Measurements from ENCODE around the gene DCC.
"Not testable (repeated sequence)": the region's sequence is repeated elsewhere in the genome, so short reads cannot be mapped to it uniquely, and the experiment has no call there.

DCC gene

GRCh38 chr18:52353589-52353988 is 13.6 kb downstream of the DCC start:
- DNase-seq: no peak

GRCh38 chr18:52363861-52364260 is 23.9 kb downstream of the DCC start:
- no peak for DNase-seq

GRCh38 chr18:52366851-52367250 is 26.9 kb downstream of the DCC start:
- DNase-seq: not testable (repeated sequence)

GRCh38 chr18:52367953-52368742 is 28.2 kb downstream of the DCC start:
- DNase-seq: no peak

GRCh38 chr18:52370841-52371240 is 30.8 kb downstream of the DCC start:
- no peak for DNase-seq

GRCh38 chr18:52376104-52376503 is 36.1 kb downstream of the DCC start:
- no peak for DNase-seq

- DNase-seq: no peak
Measured at GRCh38 chr18:52377094-52377493, 37.1 kb downstream of the DCC start.

GRCh38 chr18:52386306-52386705 is 46.3 kb downstream of the DCC start:
- no peak for DNase-seq

GRCh38 chr18:52387175-52387574 is 47.2 kb downstream of the DCC start:
- DNase-seq: no peak

GRCh38 chr18:52391810-52392559 is 52.0 kb downstream of the DCC start:
- no peak for DNase-seq

- no peak for DNase-seq
Measured at GRCh38 chr18:52394602-52395001, 54.6 kb downstream of the DCC start.

GRCh38 chr18:52395146-52395852 is 55.3 kb downstream of the DCC start:
- no peak for DNase-seq

- no peak for DNase-seq
Measured at GRCh38 chr18:52401236-52401635, 61.2 kb downstream of the DCC start.

GRCh38 chr18:52402814-52403213 is 62.8 kb downstream of the DCC start:
- DNase-seq: no peak

GRCh38 chr18:52403291-52404021 is 63.5 kb downstream of the DCC start:
- no peak for DNase-seq

- no peak for DNase-seq
Measured at GRCh38 chr18:52408800-52409302, 68.9 kb downstream of the DCC start.

- no peak for DNase-seq
Measured at GRCh38 chr18:52409727-52410126, 69.7 kb downstream of the DCC start.

GRCh38 chr18:52415131-52415530 is 75.1 kb downstream of the DCC start:
- no peak for DNase-seq

- no peak for DNase-seq
Measured at GRCh38 chr18:52422985-52423601, 83.1 kb downstream of the DCC start.

- no peak for DNase-seq
Measured at GRCh38 chr18:52426041-52426440, 86.0 kb downstream of the DCC start.

- no peak for DNase-seq
Measured at GRCh38 chr18:52426462-52426861, 86.5 kb downstream of the DCC start.

GRCh38 chr18:52427521-52428175 is 87.7 kb downstream of the DCC start:
- no peak for DNase-seq
